KOPT-K1 (cell line): ENCODE measurements around the gene SYNM.
"Not testable (repeated sequence)": the region's sequence is repeated elsewhere in the genome, so short reads cannot be mapped to it uniquely, and the experiment has no call there.

Source experiments
- H3K27ac ChIP-seq: fragments of 200-600 bp; sonication (generic); 2 replicates; pipeline ENCODE4 v1.5.1; 2016; ENCODE audit warnings: antibody characterized with exemption, mild to moderate bottlenecking, low read depth, low read length; ENCODE audit not compliant: poor library complexity, severe bottlenecking
- H3K36me3 ChIP-seq: fragments of 200-600 bp; sonication (generic); 2 replicates; pipeline ENCODE4 v1.5.1; 2017; ENCODE audit warnings: antibody characterized with exemption, mild to moderate bottlenecking, low read length, moderate library complexity; ENCODE audit not compliant: insufficient read depth
- H3K9me3 ChIP-seq: fragments of 200-600 bp; sonication (generic); 2 replicates; pipeline ENCODE4 v1.5.1; 2017; ENCODE audit warnings: antibody characterized with exemption, low read length, mild to moderate bottlenecking; ENCODE audit not compliant: insufficient read depth, poor library complexity, severe bottlenecking

Gene SYNM

GRCh38 chr15:99104788-99105513 lies at the start of gene SYNM:
Gene SYNM, plus strand, starts transcription at chr15:99105080. Its CDS starts 120 bp downstream, at chr15:99105200.
- Histone ChIP-seq H3K36me3 (no peaks in the 10 kb centered on the region), H3K9me3 (no peaks in the 10 kb centered on the region), H3K27ac (no peak within 1 kb of the TSS)

GRCh38 chr15:99055555-99056134 lies 49.2 kb upstream of the SYNM start:
- no peaks in the 10 kb centered on the region for H3K36me3 ChIP-seq
- no peaks in the 10 kb centered on the region for H3K9me3 ChIP-seq
- H3K27ac ChIP-seq: no peak overlapping the region

- Histone ChIP-seq H3K9me3 (no peaks in the 10 kb centered on the region), H3K36me3 (no peaks in the 10 kb centered on the region), H3K27ac (no peak overlapping the region)
Measured at GRCh38 chr15:99057020-99057419, 47.9 kb upstream of the SYNM start.

DNA sequence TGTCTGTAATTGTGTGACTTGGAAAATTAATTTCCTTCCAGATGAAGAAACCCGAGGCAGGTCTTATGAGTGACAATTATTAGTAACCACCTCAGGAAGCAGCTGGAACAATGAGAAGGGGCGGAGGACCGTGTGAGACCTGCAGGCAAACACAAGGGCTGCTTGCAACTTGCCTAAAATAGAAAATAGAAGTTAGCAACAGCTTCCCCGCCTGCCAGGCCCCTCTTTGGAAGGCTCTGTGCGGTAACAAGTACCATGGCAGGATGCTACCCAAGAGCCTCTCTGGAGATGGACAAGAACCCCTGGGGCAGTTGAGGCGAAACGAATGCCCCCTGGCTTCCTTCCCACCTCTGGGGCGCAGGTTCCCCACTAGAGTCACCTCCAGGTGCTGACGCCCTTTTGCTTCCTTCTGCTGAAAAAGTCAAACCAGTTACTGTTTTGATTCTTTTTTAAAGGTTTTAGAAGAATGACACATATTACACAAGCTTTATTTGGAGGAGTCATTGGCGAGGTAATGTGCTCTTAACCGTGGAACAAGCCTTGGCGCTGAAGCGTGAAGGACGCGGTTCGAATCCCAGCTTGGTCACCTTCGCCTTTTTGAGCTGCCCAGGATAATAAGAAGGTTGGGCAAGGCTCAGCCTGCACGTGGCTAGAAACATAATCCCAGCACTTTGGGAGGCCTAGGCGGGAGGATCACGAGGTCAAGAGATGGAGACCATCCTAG lies 47.0 kb upstream of the SYNM start:
- no peaks in the 10 kb centered on the region for H3K36me3 ChIP-seq
- no peaks in the 10 kb centered on the region for H3K9me3 ChIP-seq
- peak overlapping the region; percentile 39 for H3K27ac ChIP-seq

DNA sequence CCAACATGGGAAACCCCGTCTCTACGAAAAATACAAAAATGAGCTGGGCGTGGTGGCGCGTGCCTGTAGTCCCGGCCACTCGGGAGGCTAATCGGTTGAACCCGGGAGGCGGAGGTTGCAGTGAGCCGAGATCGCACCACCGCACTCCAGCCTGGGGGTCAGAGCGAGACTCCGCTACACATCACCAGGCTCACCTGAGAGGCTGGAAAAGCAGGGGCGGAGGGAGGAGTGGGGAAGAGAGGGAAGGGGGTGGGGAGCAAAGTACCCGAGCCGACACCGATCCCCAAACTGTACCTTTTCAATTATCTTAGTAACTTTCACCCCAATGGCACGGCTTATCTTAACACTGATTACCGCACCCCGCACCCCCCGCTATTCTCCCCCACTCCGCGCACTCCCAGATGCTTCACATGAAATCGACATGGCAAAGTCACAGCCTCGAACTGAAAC lies 46.4 kb upstream of the SYNM start:
- H3K36me3 ChIP-seq: no peaks in the 10 kb centered on the region
- H3K27ac ChIP-seq: peak overlapping the region; percentile 39

GRCh38 chr15:99059010-99059981 lies 45.6 kb upstream of the SYNM start:
- Histone ChIP-seq H3K36me3 (no peaks in the 10 kb centered on the region), H3K9me3 (no peaks in the 10 kb centered on the region), H3K27ac (peak overlapping the region; percentile 63)

More for the DNA sequence above, 46.4 kb upstream of the SYNM start:
- no peaks in the 10 kb centered on the region for H3K9me3 ChIP-seq

DNA sequence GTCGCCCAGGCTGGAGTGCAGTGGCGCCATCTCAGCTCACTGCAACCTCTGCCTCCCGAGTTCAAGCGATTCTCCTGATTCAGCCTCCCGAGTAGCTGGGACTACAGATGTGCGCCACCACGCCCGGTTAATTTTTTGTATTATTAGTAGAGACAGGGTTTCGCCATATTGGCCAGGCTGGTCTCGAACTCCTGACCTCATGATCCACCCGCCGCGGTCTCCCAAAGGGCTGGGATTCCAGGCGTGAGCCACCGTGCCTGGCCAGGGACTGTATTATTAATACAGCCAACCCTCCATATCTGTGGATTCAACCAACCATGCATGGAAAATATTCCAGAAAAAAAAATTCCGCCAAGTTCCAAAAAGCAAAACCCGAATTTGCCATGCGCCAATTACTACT lies 44.7 kb upstream of the SYNM start:
- H3K27ac ChIP-seq, H3K9me3 ChIP-seq, H3K36me3 ChIP-seq: not testable (repeated sequence)

DNA sequence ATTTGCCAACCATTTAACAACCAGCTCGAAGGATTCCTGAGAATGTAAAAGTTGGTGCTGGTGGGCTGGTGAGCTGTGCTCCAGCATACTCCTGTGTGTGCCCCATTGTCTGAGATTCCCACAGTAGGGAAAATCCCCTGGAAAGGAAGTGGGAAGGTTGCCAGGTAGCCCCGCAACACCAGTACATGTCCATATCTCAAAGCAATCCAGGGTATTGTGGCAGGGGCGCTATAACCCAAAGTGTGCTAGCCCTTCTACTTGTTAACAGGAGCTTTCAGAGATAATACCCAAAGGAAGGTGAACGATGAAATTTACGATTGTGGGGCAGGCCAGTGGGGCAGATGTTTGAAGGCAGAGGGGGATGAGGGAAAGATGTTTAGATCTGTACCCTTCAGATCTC lies 42.7 kb upstream of the SYNM start:
- Histone ChIP-seq H3K9me3 (no peaks in the 10 kb centered on the region), H3K36me3 (no peaks in the 10 kb centered on the region), H3K27ac (no peak overlapping the region)

DNA sequence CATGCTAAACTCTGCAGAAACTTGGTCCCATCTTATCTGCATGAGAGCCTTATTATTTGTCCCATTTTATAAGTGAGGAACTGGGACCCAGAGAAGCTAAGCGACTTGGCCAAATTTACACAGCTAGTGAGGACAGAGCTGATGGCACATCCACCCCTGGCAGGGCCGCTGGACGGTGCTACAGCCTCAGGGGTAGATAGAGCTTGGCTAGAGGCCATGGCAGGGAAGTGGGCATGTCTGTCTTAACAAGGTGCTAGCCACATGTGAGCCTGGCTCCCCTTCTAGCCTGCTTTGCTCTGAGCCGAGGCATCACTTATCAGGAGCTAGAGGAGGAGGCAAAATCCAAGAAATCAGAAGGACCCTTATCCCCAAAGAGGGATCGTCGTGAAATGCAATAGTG lies 36.7 kb upstream of the SYNM start:
- no peaks in the 10 kb centered on the region for H3K9me3 ChIP-seq
- H3K27ac ChIP-seq: no peak overlapping the region
- H3K36me3 ChIP-seq: no peaks in the 10 kb centered on the region

GRCh38 chr15:99070208-99070607 lies 34.7 kb upstream of the SYNM start:
- H3K9me3 ChIP-seq: no peaks in the 10 kb centered on the region
- no peaks in the 10 kb centered on the region for H3K36me3 ChIP-seq
- no peak overlapping the region for H3K27ac ChIP-seq

GRCh38 chr15:99071091-99071680 lies 33.7 kb upstream of the SYNM start:
- Histone ChIP-seq H3K27ac (no peak overlapping the region), H3K9me3 (no peaks in the 10 kb centered on the region), H3K36me3 (no peaks in the 10 kb centered on the region)

DNA sequence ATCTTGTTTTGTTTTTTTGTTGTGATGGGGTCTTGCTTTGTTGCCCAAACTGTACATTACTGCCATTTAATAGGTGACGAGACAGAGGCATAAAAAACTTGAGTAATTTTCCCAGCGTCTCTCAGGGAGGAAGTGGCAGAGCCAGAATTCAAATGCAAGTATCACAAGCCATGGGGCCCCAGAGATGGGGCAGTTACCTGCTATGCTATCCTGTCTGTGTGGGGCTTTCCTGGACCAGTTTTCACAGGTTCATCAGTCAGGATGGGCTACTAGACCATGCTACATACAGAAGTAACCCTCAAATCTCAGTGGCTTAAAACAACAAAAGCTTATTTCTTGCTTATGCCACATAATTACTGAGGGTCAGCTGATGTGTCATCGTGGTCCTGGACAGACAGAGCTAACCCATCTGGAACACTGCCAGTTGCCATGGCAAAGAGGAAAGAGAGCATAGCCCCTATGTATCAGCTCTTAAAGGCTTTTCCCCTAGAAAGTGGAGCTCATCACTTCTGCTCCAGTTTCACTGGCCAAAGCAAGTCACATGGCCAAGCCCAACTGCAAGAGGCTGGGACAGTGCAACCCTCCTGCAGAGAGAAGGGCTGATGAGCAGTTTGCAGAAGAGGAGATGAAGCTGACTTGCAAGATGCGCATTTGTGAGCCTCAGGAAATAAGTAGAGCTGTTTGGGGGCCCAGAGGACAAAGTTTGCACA lies 31.7 kb upstream of the SYNM start:
- Histone ChIP-seq H3K36me3 (no peaks in the 10 kb centered on the region), H3K9me3 (no peaks in the 10 kb centered on the region), H3K27ac (no peak overlapping the region)

DNA sequence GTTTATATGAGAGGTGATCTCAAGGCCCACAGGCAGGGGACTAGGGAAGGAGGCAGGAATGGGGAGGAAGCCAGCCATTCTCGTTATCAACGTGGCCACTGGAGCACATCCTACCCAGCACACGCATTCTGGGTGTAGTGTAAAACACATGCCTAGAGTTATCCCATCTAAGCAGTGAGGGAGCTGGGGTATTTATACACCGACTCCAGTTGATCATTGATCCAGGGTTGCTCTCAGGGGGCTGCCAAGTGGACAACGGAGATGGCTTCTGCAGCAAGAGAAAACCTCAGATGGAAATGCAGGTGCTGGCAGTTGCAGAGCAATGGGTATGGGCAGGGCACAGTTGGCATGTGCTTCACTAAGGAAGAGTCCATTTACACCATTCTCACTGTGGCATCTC lies 30.4 kb upstream of the SYNM start:
- H3K36me3 ChIP-seq: no peaks in the 10 kb centered on the region
- no peak overlapping the region for H3K27ac ChIP-seq
- H3K9me3 ChIP-seq: no peaks in the 10 kb centered on the region

GRCh38 chr15:99075059-99075652 lies 29.7 kb upstream of the SYNM start:
- H3K36me3 ChIP-seq, H3K9me3 ChIP-seq, H3K27ac ChIP-seq: not testable (repeated sequence)
